Parathyroid adenoma (tissue), 2 donors: ENCODE measurements around the gene MAML1.

Experiments used
- H2AFZ ChIP-seq: fragments of 300-600 bp; sonication (generic); one replicate; pipeline ENCODE4 v1.7.0; 2017; ENCODE audit warnings: antibody characterized with exemption, mild to moderate bottlenecking
- H3K27ac ChIP-seq: fragments of 300-600 bp; sonication (generic); one replicate; pipeline ENCODE4 v1.7.0; 2017
- H3K27me3 ChIP-seq: fragments of 300-600 bp; sonication (generic); one replicate; pipeline ENCODE4 v1.7.0; 2017; ENCODE audit warnings: low read length; ENCODE audit not compliant: control insufficient read depth, insufficient read depth
- H3K36me3 ChIP-seq: fragments of 300-600 bp; sonication (generic); one replicate; pipeline ENCODE4 v1.7.0; 2017; ENCODE audit warnings: low read length; ENCODE audit not compliant: control insufficient read depth, insufficient read depth
- H3K4me1 ChIP-seq: fragments of 300-600 bp; sonication (generic); one replicate; pipeline ENCODE4 v1.7.0; 2017; ENCODE audit warnings: control low read depth
- H3K4me2 ChIP-seq: fragments of 300-600 bp; sonication (generic); one replicate; pipeline ENCODE4 v1.7.0; 2017; ENCODE audit warnings: low read length
- H3K4me3 ChIP-seq: fragments of 300-600 bp; sonication (generic); one replicate; pipeline ENCODE4 v1.7.0; 2017; ENCODE audit warnings: low read depth, low read length
- H3K79me2 ChIP-seq: fragments of 300-600 bp; sonication (generic); one replicate; pipeline ENCODE4 v1.7.0; 2017; ENCODE audit warnings: control low read depth
- H3K9ac ChIP-seq: fragments of 300-600 bp; sonication (generic); one replicate; pipeline ENCODE4 v1.7.0; 2017; ENCODE audit warnings: mild to moderate bottlenecking
- H3K9me3 ChIP-seq: fragments of 300-600 bp; sonication (generic); one replicate; pipeline ENCODE4 v1.7.0; 2017; ENCODE audit warnings: low read length; ENCODE audit not compliant: control insufficient read depth
- TF ChIP-seq, protein P1 (sequence below): fragments of 300-600 bp; sonication (generic); IDR thresholded peaks from one replicate; pipeline ENCODE4 v1.7.0; 2017; ENCODE audit warnings: antibody characterized with exemption, mild to moderate bottlenecking
- donor health status: primary hyperparathyroidism.

The MAML1 gene

GRCh38 chr5:179823937-179824744 is 91.5 kb downstream of the MAML1 start:
- no peak overlapping the region for H3K9ac ChIP-seq

DNA sequence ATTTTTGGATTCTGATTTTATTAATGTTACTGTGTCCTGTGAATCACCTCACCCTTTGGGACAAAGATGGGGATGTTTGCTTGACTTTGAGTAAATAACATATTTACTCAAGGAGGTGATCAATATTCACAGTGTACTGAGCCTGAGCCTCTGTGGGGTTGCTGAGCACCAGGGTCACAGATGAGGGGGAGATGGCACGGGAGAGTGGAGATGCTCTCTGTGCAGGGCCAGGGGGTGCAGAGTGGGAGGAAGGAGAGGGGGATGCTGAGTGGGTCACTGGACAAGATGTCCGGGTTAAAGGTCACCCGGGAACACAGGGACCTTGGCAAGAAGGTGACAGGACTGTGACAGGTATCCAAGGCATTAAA is 92.1 kb downstream of the MAML1 start:
- Histone ChIP-seq H3K36me3 (no peaks in the 10 kb centered on the region), H3K9ac (no peak overlapping the region), H3K79me2 (peaks cover 34% of the 10 kb centered on the region), H3K27ac (no peak overlapping the region), H2AFZ (no peak overlapping the region), H3K27me3 (no peaks in the 10 kb centered on the region), H3K4me3 (no peak overlapping the region), H3K4me2 (no peak overlapping the region), H3K4me1 (peaks cover 20% of the 10 kb centered on the region), H3K9me3 (no peaks in the 10 kb centered on the region)
- TF ChIP-seq, protein P1, sequence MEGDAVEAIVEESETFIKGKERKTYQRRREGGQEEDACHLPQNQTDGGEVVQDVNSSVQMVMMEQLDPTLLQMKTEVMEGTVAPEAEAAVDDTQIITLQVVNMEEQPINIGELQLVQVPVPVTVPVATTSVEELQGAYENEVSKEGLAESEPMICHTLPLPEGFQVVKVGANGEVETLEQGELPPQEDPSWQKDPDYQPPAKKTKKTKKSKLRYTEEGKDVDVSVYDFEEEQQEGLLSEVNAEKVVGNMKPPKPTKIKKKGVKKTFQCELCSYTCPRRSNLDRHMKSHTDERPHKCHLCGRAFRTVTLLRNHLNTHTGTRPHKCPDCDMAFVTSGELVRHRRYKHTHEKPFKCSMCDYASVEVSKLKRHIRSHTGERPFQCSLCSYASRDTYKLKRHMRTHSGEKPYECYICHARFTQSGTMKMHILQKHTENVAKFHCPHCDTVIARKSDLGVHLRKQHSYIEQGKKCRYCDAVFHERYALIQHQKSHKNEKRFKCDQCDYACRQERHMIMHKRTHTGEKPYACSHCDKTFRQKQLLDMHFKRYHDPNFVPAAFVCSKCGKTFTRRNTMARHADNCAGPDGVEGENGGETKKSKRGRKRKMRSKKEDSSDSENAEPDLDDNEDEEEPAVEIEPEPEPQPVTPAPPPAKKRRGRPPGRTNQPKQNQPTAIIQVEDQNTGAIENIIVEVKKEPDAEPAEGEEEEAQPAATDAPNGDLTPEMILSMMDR, result no peak

More at GRCh38 chr5:179823937-179824744, 91.5 kb downstream of the MAML1 start:
- TF ChIP-seq, protein P1, result no peak
- Histone ChIP-seq H3K79me2 (peaks cover 33% of the 10 kb centered on the region), H3K27ac (no peak overlapping the region), H3K27me3 (no peaks in the 10 kb centered on the region), H3K4me3 (no peak overlapping the region), H2AFZ (no peak overlapping the region), H3K4me1 (peaks cover 25% of the 10 kb centered on the region), H3K9me3 (no peaks in the 10 kb centered on the region), H3K4me2 (no peak overlapping the region), H3K36me3 (no peaks in the 10 kb centered on the region)

GRCh38 chr5:179825655-179826182 is 93.1 kb downstream of the MAML1 start:
- Histone ChIP-seq H3K4me3 (no peak overlapping the region), H3K9ac (no peak overlapping the region), H2AFZ (no peak overlapping the region), H3K27me3 (no peaks in the 10 kb centered on the region), H3K36me3 (no peaks in the 10 kb centered on the region), H3K4me2 (no peak overlapping the region), H3K9me3 (no peaks in the 10 kb centered on the region), H3K4me1 (peaks cover 13% of the 10 kb centered on the region), H3K27ac (no peak overlapping the region), H3K79me2 (peaks cover 34% of the 10 kb centered on the region)
- TF ChIP-seq, protein P1, result no peak
